GM19025 (cell line): ENCODE data around the gene LRPAP1.

ENCODE experiments used
- ATAC-seq: cut with Tn5 transposase; IDR thresholded peaks from one replicate; pipeline ENCODE4 v1.9.1; 2021; ENCODE audit warnings: mild to moderate bottlenecking, low read depth, moderate library complexity; ENCODE audit not compliant: unreplicated experiment

The LRPAP1 gene

GRCh38 chr4:3505231-3505630 lies 27.0 kb downstream of the LRPAP1 start:
- ATAC-seq: no peak

- ATAC-seq: no peak
Observed at GRCh38 chr4:3502941-3503936, 29.0 kb downstream of the LRPAP1 start.

GRCh38 chr4:3501825-3502425 lies 30.3 kb downstream of the LRPAP1 start:
- ATAC-seq: no peak

GRCh38 chr4:3501126-3501824 lies 30.9 kb downstream of the LRPAP1 start:
- ATAC-seq: no peak

GRCh38 chr4:3500634-3501101 lies 31.6 kb downstream of the LRPAP1 start:
- no peak for ATAC-seq

GRCh38 chr4:3500111-3500510 lies 32.1 kb downstream of the LRPAP1 start:
- no peak for ATAC-seq

- ATAC-seq: no peak
Observed at GRCh38 chr4:3499710-3500109, 32.5 kb downstream of the LRPAP1 start.

GRCh38 chr4:3498901-3499510 lies 33.2 kb downstream of the LRPAP1 start:
- ATAC-seq: no peak

- no peak for ATAC-seq
Observed at GRCh38 chr4:3498407-3498806, 33.8 kb downstream of the LRPAP1 start.

GRCh38 chr4:3497523-3498389 lies 34.5 kb downstream of the LRPAP1 start:
- no peak for ATAC-seq

GRCh38 chr4:3497095-3497494 lies 35.1 kb downstream of the LRPAP1 start:
- no peak for ATAC-seq

GRCh38 chr4:3496021-3496420 lies 36.2 kb downstream of the LRPAP1 start:
- ATAC-seq: no peak

GRCh38 chr4:3495204-3495975 lies 36.8 kb downstream of the LRPAP1 start:
- ATAC-seq: no peak

- no peak for ATAC-seq
Observed at GRCh38 chr4:3494462-3494871, 37.8 kb downstream of the LRPAP1 start.

- no peak for ATAC-seq
Observed at GRCh38 chr4:3493720-3494461, 38.3 kb downstream of the LRPAP1 start.

- ATAC-seq: no peak
Observed at GRCh38 chr4:3492741-3493719, 39.2 kb downstream of the LRPAP1 start.
